Neural progenitor cell (in vitro differentiated cells): ENCODE data around the gene MOSPD2.

Experiments
- CTCF ChIP-seq: fragments of 200-600 bp; sonication (generic); IDR thresholded peaks from 2 replicates; pipeline ENCODE4 v1.5.1; 2017; ENCODE audit warnings: antibody characterized with exemption, mild to moderate bottlenecking
- EZH2 ChIP-seq: fragments of 200-600 bp; sonication (generic); IDR thresholded peaks from 2 replicates; pipeline ENCODE4 v1.6.1; 2017; ENCODE audit warnings: antibody characterized with exemption, mild to moderate bottlenecking, moderate library complexity

DNA sequence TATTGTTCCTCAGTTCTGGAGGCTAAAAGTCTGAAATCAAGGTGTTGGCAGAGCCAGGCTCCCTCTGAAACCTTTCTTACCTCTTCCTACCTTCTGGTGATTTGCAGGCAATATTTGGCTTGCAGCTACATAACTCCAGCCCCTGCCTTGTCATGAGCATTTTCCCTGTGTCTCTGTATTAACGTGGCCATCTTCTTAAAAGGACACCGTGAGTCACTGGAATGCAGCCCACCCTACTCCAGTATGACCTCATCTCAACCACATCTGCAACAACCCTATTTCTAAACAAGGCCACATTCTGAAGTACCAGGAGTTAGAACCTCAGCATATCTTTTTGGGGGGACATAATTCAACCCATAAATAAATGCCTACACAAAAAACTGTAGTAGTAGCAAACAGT lies 41.1 kb upstream of the MOSPD2 start:
- TF ChIP-seq CTCF (no peak), EZH2 (no peak)
